ENCODE data around the gene CAMK2D.

CAMK2D gene

GRCh38 chr4:113644398-113644797 lies 117.1 kb downstream of the CAMK2D start:
- DNase-seq (ENCODE audit: low read depth) = no peak
- no peak overlapping the region for H3K4me3 ChIP-seq (ENCODE audit: low read depth, low read length)
- TF ChIP-seq CTCF (conservative IDR thresholded peaks at IDR 0.05; ENCODE audit: low read depth, low read length) = no peak

GRCh38 chr4:113643505-113643904 lies 118.0 kb downstream of the CAMK2D start:
- DNase-seq (ENCODE audit: low read depth) = no peak
- no peak for TF ChIP-seq CTCF (conservative IDR thresholded peaks at IDR 0.05; ENCODE audit: low read depth, low read length)
- H3K4me3 ChIP-seq (ENCODE audit: low read depth, low read length) = no peak overlapping the region

GRCh38 chr4:113641025-113641431 lies 120.5 kb downstream of the CAMK2D start:
- TF ChIP-seq CTCF (conservative IDR thresholded peaks at IDR 0.05; ENCODE audit: low read depth, low read length) = no peak
- no peak overlapping the region for H3K4me3 ChIP-seq (ENCODE audit: low read depth, low read length)
- no peak for DNase-seq (ENCODE audit: low read depth)

GRCh38 chr4:113639326-113639725 lies 122.2 kb downstream of the CAMK2D start:
- no peak overlapping the region for H3K4me3 ChIP-seq (ENCODE audit: low read depth, low read length)
- no peak for DNase-seq (ENCODE audit: low read depth)
- TF ChIP-seq CTCF (conservative IDR thresholded peaks at IDR 0.05; ENCODE audit: low read depth, low read length) = no peak

GRCh38 chr4:113638562-113638832 lies 123.0 kb downstream of the CAMK2D start:
- no peak for DNase-seq (ENCODE audit: low read depth)
- TF ChIP-seq CTCF (conservative IDR thresholded peaks at IDR 0.05; ENCODE audit: low read depth, low read length) = no peak
- no peak overlapping the region for H3K4me3 ChIP-seq (ENCODE audit: low read depth, low read length)

GRCh38 chr4:113637823-113638561 lies 123.5 kb downstream of the CAMK2D start:
- DNase-seq (ENCODE audit: low read depth) = no peak
- TF ChIP-seq CTCF (conservative IDR thresholded peaks at IDR 0.05; ENCODE audit: low read depth, low read length) = no peak
- no peak overlapping the region for H3K4me3 ChIP-seq (ENCODE audit: low read depth, low read length)

GRCh38 chr4:113637363-113637762 lies 124.2 kb downstream of the CAMK2D start:
- peak; percentile 82 for DNase-seq (ENCODE audit: low read depth)
- no peak for TF ChIP-seq CTCF (conservative IDR thresholded peaks at IDR 0.05; ENCODE audit: low read depth, low read length)
- no peak overlapping the region for H3K4me3 ChIP-seq (ENCODE audit: low read depth, low read length)
